ENCODE data around the gene OR8B3.

- TF ChIP-seq ELF1 (IDR thresholded peaks at IDR 0.05; ENCODE audit: borderline replicate concordance, low read depth): no peak
- TF ChIP-seq CTCF (IDR thresholded peaks at IDR 0.05 in 2 of 3, conservative IDR thresholded peaks at IDR 0.05 in 1 of 3; ENCODE audit: borderline replicate concordance in 1 of 3, insufficient read depth in 1 of 3, low read depth in 2 of 3, low read length in 2 of 3): peak; percentile 72 to 86 (median 84)
- no peak for TF ChIP-seq POLR2A (IDR thresholded peaks at IDR 0.05; ENCODE audit: borderline replicate concordance, extremely low read depth, insufficient read depth, insufficient read length)
- no peak for TF ChIP-seq CBX3 (IDR thresholded peaks at IDR 0.05; ENCODE audit: low read depth)
- TF ChIP-seq MAX (IDR thresholded peaks at IDR 0.05): no peak
- no peak for TF ChIP-seq ATF3 (IDR thresholded peaks at IDR 0.05)
- TF ChIP-seq ZNF274 (IDR thresholded peaks at IDR 0.05; ENCODE audit: low read depth, low read length): no peak
- no peak for TF ChIP-seq ZFX (IDR thresholded peaks at IDR 0.05)
- no peak for TF ChIP-seq EGR1 (IDR thresholded peaks at IDR 0.05; ENCODE audit: low read depth)
These were observed 3.6 kb upstream of the OR8B3 start for GRCh38 chr11:124402326-124402922.
